Measurements from ENCODE around the gene TNRC6C. TPM values are rescaled to one million over a fixed set of nuclear protein-coding genes. Genes with fewer than 3 reads are reported as not detected.

Gene TNRC6C
- total RNA-seq, 1 donor from 2014 or later = 22.4 TPM

DNA sequence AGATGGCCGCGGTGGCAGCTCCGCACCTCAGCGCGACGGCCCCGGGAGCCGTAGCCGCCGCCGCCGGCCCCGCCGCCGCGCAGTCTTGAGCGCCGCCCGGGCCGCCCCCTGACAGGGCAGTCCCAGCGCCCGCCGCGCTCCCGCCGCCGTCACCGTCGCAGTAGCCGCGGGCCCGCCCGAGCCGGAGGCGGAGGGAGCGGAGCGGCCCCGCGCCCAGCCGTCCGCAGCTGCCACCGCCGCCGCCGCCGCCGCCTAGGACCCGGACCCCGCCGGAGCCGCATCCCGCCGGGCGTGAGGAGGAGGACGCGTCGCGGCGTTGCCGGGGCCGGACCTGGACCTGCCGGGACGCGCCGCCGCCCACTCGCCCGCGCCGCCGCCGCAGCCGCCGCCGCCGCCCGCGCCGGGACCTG, 218 bp downstream of the TNRC6C start:
- no peaks in the 10 kb centered on the region for H3K36me3 ChIP-seq
- H3K4me1 ChIP-seq = peaks cover 45% of the 10 kb centered on the region
- intact Hi-C loops (cut with DNase I) = no loop called here
- peak overlapping the region; percentile 91 for H3K4me3 ChIP-seq
- TF ChIP-seq, protein P1, sequence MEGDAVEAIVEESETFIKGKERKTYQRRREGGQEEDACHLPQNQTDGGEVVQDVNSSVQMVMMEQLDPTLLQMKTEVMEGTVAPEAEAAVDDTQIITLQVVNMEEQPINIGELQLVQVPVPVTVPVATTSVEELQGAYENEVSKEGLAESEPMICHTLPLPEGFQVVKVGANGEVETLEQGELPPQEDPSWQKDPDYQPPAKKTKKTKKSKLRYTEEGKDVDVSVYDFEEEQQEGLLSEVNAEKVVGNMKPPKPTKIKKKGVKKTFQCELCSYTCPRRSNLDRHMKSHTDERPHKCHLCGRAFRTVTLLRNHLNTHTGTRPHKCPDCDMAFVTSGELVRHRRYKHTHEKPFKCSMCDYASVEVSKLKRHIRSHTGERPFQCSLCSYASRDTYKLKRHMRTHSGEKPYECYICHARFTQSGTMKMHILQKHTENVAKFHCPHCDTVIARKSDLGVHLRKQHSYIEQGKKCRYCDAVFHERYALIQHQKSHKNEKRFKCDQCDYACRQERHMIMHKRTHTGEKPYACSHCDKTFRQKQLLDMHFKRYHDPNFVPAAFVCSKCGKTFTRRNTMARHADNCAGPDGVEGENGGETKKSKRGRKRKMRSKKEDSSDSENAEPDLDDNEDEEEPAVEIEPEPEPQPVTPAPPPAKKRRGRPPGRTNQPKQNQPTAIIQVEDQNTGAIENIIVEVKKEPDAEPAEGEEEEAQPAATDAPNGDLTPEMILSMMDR (IDR thresholded peaks at IDR 0.05) = no peak
- H3K27ac ChIP-seq = peak overlapping the region; percentile 83
- DNase-seq = no peak
- no peaks in the 10 kb centered on the region for H3K9me3 ChIP-seq
- no peak for ATAC-seq
- H3K27me3 ChIP-seq (ENCODE audit: low read depth) = no peaks in the 10 kb centered on the region

DNA sequence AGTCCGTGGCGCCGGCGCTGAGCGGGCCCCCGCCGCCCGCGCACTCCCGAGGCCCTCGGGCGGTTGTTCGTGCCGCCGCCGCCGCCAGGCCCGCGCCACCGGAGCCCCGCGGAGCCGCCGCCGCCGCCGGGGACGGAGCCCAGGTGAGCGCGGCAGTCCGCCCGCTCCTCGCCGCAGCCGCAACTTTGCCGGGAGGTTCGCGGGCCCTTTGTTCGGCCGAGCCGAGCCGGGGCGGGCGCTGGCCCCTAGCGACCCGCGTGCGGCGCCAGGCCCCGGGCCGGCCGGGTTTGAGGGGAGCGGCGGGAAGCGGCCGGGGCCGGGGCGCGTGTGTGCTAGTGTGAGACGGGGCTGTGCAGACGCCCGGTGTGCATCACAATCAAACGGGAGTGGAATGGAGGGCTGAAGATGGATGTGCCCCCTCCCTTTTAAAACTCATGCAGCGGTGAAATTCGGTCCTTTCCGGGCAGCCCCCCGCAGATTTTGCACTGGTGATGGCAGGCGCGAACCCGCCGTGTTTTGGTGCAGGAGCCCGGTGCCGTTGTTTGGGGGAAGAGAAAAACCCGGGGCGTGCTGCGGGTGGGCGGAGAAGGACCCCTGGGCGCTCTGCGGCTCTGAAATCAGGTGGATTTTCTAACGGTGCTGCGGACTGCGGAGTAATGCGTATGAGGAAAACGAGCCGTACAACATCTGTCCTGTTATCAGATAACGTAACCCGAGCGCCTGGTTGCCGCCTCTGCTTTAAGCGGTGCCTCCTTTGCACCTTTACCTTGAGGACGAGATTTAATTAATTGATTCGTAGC, 823 bp downstream of the TNRC6C start:
- TF ChIP-seq, protein P1 (IDR thresholded peaks at IDR 0.05) = no peak
- ATAC-seq = no peak
- Histone ChIP-seq H3K4me1 (peaks cover 51% of the 10 kb centered on the region), H3K36me3 (no peaks in the 10 kb centered on the region), H3K4me3 (peak overlapping the region; percentile 69), H3K27ac (peak overlapping the region; percentile 24), H3K27me3 (ENCODE audit: low read depth) (no peaks in the 10 kb centered on the region), H3K9me3 (no peaks in the 10 kb centered on the region)
- intact Hi-C loops (cut with DNase I) = no loop called here
- DNase-seq = peak; percentile 46

DNA sequence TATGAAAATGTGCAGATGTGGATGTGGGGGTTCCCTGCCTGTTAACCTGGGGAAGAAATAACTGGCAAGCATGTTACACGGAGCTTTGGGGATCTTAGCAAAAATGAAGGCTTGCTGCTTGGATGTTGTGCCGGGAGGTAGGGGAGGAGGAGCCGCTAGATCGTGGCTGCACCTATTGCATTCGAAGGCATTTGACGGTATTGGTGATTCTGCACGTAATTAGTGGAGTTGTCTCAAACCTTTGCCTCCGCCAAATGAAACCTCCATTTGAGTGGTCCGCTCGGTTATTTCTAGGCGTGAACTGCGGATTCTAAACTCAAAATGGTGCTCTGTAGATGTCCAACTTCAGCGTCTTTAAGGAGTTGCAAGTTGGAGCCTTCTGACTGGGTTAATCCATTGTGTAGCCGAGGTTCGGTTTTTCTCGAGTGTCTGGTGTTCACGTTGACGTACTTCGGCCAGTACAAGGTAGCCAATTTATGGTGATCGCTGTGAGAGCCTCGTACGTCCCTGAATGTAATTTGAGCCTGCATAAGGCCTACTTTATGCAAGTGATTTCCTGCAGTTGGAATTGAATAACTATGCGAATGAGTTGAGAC, 1.5 kb downstream of the TNRC6C start:
- Histone ChIP-seq H3K27me3 (ENCODE audit: low read depth) (no peaks in the 10 kb centered on the region), H3K4me3 (peak overlapping the region; percentile 69), H3K36me3 (no peaks in the 10 kb centered on the region), H3K4me1 (peaks cover 53% of the 10 kb centered on the region), H3K27ac (peak overlapping the region; percentile 24), H3K9me3 (no peaks in the 10 kb centered on the region)
- intact Hi-C loops (cut with DNase I) = no loop called here
- TF ChIP-seq, protein P1 (IDR thresholded peaks at IDR 0.05) = no peak
- ATAC-seq (no peak), DNase-seq (no peak)

DNA sequence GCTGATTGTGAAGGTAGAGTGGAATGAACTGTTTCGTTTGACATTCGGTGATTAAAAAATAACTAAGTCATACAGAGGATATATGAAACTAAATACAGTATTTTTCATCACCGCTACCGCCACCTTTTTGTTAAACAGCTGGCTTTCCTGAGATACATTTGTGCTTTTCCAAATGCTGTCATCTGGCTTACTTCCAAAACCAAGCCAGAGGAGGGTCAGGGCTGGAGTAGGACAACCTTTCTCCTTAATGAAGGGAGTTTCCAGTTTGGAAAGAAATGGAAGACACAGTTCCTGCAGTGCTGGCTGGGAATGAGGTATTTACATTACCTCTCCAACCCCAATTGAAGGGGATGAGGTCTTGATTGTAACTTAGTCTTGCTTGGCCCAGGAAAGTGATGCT, 3.2 kb downstream of the TNRC6C start:
- peaks cover 53% of the 10 kb centered on the region for H3K4me1 ChIP-seq
- intact Hi-C loops (cut with DNase I) = no loop called here
- H3K27ac ChIP-seq = no peak overlapping the region
- H3K9me3 ChIP-seq = no peaks in the 10 kb centered on the region
- TF ChIP-seq, protein P1 (IDR thresholded peaks at IDR 0.05) = no peak
- ATAC-seq (no peak), DNase-seq (no peak)
- H3K4me3 ChIP-seq = no peak overlapping the region
- no peaks in the 10 kb centered on the region for H3K27me3 ChIP-seq (ENCODE audit: low read depth)
- no peaks in the 10 kb centered on the region for H3K36me3 ChIP-seq

DNA sequence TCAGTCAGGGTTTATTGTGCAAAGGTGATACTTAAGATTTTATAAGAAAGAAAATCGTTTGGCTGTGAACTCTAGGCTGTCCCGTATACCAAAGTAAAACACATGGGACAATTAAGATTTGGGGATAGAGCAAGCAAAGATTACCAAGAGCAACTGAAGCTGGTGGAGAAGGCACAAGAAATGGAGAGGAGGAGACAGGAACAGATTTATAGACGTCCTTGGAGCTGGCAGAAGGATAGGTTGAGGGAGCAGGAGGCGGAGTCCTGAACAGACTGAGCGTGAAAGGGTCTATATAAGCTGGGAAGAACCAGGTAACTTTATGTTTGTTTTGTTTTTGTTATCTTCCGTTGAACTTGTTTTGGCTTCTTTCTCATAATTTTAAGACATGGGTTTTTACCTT, 3.8 kb downstream of the TNRC6C start:
- ATAC-seq = no peak
- no peaks in the 10 kb centered on the region for H3K27me3 ChIP-seq (ENCODE audit: low read depth)

More for the DNA sequence above, 3.8 kb downstream of the TNRC6C start:
- intact Hi-C loops (cut with DNase I) = no loop called here
- Histone ChIP-seq H3K4me1 (peaks cover 52% of the 10 kb centered on the region), H3K4me3 (no peak overlapping the region), H3K9me3 (no peaks in the 10 kb centered on the region), H3K36me3 (no peaks in the 10 kb centered on the region), H3K27ac (no peak overlapping the region)
- no peak for DNase-seq
- TF ChIP-seq, protein P1 (IDR thresholded peaks at IDR 0.05) = no peak
